Measurements from ENCODE around the gene ARFIP1.

ARFIP1 gene

DNA sequence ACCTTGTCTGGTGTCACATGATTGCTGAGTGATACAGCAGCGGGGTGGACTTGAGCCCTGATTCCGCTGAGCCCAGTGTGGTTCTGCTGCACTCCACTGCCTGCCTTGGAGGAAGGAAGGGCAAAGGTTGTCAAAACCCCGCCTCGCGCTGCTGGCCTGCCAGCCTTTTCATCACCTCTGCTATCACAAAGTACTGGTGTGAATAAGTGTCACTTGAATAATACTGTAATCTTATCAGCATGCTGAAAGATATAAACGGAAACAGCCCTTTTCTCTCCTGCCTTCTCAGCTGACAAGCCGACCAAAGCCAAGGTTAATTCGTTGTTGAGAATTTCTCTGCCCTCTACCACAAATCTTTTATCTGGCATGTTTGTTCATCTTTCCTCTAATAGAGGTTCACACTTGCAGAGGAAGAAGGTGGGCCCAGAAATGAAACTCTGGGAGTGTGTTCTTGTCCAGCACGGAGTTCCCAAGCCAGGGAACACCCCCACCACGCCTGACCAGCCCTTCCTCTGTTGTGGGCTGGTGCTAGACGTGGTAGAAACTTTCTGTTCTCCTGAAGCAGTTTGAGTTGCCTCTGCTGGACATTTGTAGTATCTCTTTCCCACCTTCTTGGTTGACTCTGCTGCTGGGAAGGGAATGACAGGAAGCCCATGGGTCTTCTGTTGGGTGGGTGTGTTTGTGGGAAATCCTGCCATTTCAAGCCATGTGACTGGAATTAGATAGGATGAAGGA, 177.8 kb downstream of the ARFIP1 start:
- H3K4me3 ChIP-seq (ENCODE audit: low read depth, low read length): no peak overlapping the region
- TF ChIP-seq, protein P1, sequence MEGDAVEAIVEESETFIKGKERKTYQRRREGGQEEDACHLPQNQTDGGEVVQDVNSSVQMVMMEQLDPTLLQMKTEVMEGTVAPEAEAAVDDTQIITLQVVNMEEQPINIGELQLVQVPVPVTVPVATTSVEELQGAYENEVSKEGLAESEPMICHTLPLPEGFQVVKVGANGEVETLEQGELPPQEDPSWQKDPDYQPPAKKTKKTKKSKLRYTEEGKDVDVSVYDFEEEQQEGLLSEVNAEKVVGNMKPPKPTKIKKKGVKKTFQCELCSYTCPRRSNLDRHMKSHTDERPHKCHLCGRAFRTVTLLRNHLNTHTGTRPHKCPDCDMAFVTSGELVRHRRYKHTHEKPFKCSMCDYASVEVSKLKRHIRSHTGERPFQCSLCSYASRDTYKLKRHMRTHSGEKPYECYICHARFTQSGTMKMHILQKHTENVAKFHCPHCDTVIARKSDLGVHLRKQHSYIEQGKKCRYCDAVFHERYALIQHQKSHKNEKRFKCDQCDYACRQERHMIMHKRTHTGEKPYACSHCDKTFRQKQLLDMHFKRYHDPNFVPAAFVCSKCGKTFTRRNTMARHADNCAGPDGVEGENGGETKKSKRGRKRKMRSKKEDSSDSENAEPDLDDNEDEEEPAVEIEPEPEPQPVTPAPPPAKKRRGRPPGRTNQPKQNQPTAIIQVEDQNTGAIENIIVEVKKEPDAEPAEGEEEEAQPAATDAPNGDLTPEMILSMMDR (IDR thresholded peaks at IDR 0.05; ENCODE audit: low read depth, low read length, missing control alignments): no peak
- DNase-seq (ENCODE audit: low read depth): no peak

DNA sequence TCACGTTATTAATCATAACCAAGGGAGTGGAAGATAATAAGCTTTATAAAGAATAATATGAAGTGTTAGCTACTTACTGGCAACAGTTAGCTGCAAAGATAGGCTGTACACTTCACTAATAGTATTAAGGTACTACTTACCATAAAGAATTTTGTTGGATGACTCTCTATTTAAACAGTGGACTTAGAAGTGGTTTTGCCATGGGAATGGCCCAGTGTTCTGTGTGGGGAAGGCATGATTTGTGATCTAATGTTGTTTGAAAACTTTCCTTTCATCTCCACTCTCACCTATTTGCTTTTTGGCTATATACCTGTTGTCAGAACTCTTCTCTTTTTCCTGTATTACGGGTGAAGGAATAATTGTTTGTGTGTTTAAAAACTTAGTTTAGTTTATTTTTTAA, 179.3 kb downstream of the ARFIP1 start:
- TF ChIP-seq, protein P1 (IDR thresholded peaks at IDR 0.05; ENCODE audit: low read depth, low read length, missing control alignments): no peak
- no peak for DNase-seq (ENCODE audit: low read depth)
- H3K4me3 ChIP-seq (ENCODE audit: low read depth, low read length): no peak overlapping the region

DNA sequence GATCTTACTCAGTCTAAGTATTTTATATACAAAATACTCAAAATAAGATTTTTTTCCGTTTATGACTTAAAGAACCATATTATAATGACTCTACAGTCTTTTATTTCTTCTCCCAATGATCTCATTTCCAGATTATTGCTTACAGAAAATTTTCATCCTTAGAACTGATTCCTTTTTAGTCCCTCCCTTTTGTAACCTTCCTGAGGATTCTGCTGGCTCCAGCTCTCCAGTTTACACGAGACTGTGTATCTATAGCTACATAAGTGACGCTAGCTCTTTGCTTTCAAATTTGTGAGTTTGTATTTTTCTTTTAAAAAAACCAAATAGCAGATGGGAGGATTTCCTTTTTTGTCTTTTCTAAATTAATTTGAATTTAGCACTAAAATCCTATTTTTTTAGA, 180.3 kb downstream of the ARFIP1 start:
- no peak overlapping the region for H3K4me3 ChIP-seq (ENCODE audit: low read depth, low read length)
- TF ChIP-seq, protein P1 (IDR thresholded peaks at IDR 0.05; ENCODE audit: low read depth, low read length, missing control alignments): no peak
- no peak for DNase-seq (ENCODE audit: low read depth)

GRCh38 chr4:152961014-152961772, 181.4 kb downstream of the ARFIP1 start:
- no peak for DNase-seq (ENCODE audit: low read depth)
- TF ChIP-seq, protein P1 (IDR thresholded peaks at IDR 0.05; ENCODE audit: low read depth, low read length, missing control alignments): no peak
- H3K4me3 ChIP-seq (ENCODE audit: low read depth, low read length): no peak overlapping the region

- TF ChIP-seq, protein P1 (IDR thresholded peaks at IDR 0.05; ENCODE audit: low read depth, low read length, missing control alignments): no peak
- no peak for DNase-seq (ENCODE audit: low read depth)
- no peak overlapping the region for H3K4me3 ChIP-seq (ENCODE audit: low read depth, low read length)
Observed at GRCh38 chr4:152961773-152962115, 182.0 kb downstream of the ARFIP1 start.
